CD4-positive, alpha-beta T cell treated with Interferon alpha-2 for 1 hour (primary cell): ENCODE measurements around the gene CHIC2.

Experiments
- DNase-seq, 2 donors: peaks; one replicate each; pipeline ENCODE4 v3.0.0-alpha.2; 2020 to 2022

CHIC2 gene

DNA sequence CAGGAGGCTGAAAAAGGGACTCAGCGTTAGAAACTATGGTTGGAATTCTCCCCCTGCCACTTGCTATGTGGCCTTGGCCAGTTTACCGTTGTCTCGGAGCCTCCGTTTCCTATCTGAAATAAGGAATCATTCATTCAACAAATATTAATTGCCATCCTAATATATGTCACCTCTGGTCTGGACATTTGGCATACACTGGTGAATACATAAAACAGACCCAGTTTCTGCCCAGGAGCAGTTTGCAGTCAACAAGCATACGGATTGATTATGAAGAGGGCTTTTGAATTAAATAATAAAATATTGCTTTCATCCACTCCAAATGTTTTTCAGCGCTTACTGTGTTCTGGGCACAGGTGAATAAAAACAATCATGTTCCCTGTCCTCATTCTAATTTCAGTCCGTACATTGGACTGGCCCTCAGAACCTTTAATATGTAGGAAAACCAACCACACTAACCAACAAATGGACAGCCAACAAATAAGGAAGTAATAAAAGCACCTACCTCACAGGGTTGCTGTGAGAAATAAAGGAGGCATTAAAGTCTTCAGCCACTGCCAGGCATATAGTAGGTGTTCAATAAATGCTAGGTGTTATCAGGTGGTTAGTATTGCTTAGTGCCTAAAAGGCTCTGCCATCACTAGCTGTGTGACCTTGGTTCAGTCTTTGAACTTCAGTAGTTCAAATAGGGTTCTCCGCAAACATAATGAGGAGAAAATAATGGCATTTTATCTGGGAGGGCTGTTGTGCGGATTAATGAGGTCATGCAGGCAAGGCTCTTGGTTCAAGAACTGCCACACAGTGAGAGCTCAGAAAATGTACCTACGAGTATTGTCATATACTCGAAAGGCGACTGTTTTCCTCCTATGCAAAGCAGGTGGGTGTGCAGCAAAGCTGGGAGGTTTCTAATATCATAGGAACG lies 28.3 kb upstream of the CHIC2 start:
- no peak for DNase-seq

DNA sequence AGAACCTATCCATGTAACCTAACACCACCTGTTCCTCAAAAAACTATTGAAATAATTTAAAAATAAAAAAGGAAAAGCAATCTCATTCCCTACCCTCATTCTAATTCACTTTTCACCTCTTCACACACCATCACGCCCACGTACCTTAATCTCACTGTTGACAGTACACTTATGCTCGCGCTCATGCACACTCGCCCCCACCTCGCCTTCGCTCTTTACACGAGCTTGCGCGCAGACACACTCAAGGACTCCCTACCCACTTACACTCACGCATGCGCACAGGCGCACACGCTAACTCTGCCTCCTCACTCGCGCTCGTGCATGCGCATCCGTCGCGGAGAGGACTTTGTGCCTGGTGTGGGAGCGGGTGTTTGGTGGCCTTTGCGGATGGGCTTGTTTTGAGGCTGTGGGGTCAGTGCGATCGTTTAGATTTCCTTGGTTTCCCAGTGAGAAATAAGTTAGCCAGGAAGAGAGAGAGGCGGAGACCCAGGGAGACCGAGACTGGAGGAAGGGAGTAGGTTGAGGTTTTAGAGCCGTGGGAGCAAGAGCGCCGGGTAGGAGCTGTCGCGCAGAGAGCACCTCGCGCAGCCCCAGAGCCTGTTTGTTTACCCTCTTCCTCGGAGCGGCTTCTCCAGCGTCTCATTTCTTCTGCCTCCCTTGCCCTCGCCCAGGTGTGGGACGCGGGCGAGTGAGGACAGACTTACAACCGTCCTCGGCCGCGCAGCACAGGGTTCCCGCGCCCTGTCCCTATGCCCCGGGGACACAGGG lies 27.4 kb upstream of the CHIC2 start:
- DNase-seq = peak; percentile 86 to 87

DNA sequence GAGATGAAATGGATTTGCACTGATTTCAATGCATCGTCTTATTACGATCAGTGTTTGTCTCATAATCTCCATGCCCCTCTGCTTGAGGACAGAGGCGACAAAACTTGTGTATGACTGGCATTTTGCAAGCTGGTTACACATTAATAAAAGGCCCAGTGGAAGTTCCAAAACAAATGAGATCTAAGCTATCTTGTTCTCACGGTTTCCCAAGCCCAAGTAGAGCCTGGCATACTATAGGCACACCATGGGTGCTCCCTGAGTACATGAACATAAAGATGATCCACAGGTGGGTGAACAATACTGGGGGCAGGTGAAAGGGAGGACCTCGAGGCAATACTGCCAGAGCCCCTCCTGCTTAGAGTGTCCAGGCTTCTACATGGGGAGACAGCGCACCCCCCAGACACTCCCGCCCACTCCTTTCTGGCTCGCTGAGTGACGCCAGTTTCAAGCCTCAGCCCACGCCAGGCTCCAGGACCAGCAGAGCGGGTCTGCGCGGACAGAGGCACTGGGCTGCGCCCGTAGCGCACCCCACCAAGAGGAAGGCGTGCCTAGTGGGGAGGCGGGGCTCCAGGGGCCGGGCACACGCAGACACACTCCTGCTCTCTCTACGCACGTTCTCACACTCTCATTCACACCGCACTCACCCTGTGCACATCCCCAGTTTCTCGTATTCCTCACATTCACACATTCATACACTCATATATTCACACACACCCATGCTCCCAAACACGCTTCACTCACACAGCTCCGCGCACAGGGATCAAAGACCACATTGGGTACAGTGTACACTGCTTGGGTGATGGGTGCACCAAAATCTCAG lies 26.6 kb upstream of the CHIC2 start:
- peak in 1 of 2 donors; percentile 32 for DNase-seq

DNA sequence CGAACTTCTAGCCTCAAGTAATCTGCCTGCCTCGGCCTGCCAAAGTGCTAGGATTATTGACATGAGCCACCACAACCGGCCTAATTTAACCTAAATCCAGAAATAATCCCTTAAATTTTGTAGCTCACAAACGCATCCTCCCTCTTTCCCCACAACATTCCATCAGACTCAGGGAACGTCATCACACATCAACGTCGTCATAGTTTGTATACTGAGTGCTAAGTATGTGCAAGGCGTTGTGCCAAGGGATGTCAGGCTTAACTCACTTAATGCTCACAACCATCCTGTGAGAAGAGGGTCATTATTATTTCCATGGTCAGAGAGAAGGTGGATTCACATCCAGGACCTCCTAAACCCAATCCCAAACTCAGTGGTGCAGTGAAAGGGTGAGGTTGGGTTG lies 26.0 kb upstream of the CHIC2 start:
- DNase-seq = no peak

DNA sequence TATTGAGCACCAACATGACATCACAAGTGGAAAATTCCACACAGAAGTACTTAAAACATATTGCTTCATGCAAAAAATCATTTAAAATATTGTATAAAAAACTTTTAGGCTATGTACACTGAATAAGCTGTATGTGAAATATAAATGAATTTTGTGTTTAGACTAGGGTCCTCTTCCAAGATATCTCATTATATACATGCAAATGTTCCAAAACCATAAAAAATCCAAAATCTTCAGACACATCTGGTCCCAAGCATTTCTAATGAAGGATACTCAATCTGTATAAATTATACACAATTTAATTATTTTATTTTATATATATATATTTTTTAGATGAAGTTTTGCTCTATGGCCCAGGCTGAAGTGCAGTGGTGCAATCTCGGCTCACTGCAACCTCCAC lies 25.5 kb upstream of the CHIC2 start:
- DNase-seq = no peak

DNA sequence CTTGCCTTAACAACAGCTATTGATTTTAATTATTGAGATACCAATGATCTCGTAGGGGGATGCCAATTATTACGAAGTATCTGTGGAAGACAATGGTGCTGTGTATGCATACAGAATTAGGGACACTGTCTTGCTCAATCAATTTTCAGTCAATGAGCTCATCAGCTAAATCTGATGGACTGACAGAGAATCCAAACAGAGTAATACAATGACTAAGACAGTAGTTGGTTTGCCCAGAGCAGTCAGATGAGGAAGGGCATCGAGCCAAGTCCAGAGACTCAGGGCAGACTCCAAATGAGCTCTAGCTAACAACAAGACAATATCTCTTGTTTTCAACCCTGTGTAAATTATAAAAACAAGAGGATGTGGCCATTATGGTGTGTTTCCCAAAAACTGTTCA lies 20.9 kb upstream of the CHIC2 start:
- DNase-seq = no peak

DNA sequence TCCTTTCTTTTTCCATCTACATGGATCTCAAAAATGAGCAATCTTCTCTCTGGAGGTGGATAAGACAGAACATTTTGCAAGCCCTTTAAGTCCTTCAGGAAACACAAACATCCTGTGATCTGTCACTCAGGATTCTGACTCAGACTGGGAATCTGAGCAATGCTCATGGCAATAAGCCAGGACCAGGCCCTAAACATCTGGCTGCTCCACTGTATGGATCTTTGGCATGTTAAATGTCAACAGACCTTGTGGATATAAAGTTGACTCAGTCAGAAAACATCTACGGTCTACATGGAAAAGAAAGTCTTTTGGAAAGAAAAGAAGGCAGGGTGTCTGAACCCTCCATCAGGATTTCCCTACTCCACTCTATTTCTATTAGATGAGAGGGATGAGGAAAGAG lies 17.8 kb upstream of the CHIC2 start:
- DNase-seq = no peak

DNA sequence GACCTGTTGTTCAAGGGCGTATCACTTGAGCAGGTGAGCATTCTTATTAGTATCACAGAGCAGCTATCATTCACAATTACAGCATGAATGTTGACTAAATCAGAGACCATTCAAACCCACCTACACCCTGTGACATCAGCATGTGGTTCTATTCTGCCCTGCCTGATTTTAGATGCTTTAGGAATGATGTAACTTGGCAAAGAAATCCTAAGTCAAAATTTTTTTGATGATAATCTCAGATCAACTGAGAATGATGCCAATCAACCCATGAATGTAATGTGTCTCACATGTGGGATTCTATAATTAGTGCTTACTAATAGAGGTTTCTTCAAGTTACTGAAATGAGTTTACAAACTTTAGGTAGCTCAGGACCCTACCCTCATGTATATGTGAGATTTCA lies 13.4 kb upstream of the CHIC2 start:
- DNase-seq = no peak

DNA sequence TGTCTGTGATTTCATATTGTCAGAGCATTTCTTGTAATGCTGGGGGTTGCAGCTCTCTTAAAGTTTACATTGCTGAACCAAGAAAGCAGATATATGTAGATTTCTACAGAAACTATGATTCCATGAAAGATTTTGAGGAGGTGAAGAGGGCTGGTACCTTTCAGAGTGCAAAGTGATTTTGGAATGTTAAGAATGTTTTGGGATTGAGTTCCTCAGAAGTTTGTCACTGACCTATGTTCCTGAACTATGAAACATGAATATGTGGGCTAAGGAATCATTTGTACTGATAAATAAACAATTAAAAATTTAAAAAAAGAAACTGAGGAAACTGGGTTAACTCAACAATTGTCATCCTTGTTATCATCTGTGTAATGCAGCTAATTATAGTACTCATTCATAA lies 12.3 kb upstream of the CHIC2 start:
- no peak for DNase-seq

DNA sequence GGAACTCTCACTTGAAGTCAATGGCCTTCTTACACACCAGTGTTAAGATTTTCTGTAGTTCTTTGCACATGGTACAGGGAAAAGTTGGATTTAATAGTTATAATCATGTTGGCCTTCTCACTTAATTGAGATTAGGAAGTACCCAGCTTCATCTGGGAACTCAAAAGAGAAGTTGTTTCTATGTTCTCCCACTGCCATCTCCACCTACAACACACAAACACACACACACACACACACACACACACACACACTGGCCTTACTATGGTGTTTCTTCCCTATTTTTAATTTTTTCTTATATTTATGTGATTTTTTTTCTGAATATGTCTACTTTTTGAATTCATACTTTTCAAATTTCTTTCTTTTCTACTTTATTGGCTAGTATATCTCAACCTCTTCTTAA lies 10.0 kb upstream of the CHIC2 start:
- DNase-seq = no peak

DNA sequence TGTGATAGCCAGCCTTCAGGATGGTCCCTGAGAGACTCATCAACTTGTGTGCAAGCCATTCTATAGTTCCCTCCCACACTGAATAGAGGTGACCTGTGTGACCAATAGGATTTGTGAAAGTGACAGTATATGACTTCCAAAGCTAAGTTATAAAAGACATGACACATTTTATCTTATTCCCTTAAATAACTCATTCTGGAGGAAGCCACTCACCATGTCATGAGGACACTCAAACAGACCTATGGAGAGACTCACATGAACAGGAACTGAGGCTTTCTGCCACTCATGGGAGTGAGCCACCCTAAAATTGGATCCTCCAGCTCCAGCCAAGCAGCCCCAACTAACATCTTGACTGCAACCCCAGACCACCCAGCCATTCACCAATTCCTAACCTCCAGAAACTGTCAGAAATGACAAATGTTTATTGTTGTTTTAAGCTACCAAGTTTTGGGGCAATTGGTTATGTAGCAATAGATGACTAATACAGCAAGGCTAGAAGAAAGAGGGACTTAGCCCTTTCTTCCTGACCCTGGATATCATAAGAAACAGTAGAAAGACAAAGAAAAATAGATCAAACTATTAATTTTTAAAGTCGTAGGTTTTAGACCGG lies 9.0 kb upstream of the CHIC2 start:
- no peak for DNase-seq

DNA sequence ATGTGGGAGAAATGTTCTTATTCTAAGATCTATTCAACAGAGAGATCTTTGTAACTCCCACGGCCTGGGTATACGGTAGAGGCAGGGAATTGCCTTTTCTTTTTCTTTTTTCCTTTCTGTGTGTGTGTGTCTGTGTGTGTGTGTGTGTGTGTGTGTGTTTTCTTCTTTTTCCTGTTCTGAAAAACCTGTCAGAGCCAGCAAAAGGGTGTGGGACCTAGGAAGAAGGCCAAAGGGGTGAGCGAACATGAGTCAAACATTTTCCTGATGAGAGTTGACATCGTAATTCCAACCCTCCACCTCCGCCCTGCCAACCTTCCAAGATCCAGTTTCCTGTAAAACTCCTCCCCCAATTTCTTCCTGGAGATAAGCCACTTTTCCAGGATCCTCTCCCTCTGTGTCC lies 2.8 kb upstream of the CHIC2 start:
- no peak for DNase-seq

DNA sequence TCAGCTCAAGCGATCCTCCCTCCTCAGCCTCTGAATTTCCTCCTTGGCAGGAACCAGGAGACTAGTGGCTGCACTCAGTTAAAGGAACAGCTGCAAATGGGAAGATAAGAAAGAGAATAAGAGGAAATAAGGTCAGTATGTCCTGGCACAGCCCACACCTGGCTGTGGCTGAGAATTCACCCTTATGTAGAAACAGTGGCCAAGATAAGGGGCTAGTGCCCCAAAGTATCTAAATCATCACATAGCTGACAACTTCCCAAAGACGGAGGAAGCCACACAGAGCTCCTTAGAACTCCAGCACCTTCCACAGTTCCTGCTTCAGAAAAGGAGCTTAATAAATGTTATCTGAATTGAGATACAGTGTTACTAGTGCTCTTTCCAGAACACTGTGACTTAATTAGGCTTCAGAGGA lies 2.3 kb upstream of the CHIC2 start:
- DNase-seq = no peak

DNA sequence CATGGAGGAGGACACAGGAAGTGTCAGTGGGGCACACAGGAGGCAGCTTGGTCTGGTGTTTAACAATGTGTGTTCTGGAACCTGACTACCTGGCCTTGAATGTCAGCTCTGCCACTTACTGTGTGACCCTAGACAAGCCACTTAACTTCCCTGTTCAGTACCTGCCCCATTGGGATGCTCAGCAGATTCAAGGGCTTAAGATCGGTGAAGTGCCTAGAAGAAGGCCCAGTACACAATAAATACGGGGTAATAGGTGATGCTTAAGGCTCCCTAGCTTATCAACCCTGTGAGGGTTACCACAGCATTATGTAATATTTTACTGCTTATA lies 1.6 kb upstream of the CHIC2 start:
- DNase-seq = no peak

DNA sequence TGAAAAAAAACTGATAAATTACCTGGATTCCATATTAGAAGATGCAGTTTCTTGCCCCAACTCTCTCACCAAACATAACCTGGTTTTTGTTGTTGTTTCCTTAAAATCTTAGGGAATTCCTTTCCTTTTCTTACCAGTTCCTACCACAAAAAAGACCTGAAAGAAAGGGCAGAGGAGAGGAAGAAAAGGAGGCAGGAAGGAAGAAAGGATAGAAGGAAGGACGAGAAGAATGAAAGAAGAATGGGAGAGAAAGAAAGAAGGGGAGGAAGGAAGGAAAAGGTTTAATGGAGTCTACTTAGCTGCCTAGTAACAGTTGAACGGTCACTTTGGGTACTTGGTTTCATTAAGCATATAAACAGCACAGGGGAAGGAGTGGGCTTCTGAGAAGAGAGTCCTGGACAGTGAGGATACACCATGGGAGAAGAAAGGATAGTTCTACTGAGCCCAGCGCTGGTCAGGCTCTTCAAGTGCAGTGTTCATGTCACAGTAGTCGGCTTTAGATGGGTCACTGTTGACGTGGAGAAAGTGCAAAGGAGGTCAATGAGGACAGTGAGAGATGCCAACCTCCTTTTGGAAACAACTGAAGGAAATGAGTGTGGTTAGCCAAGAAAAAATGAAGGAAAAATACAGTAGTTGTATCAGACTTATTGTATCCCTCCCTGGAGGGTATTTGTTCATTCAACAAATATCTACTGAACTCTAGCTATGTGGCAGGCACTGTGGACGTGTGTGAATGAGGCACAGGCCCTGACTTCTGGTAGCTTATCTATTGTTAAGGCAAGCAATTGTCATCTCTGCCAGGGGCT lies 1.1 kb upstream of the CHIC2 start:
- DNase-seq = no peak

DNA sequence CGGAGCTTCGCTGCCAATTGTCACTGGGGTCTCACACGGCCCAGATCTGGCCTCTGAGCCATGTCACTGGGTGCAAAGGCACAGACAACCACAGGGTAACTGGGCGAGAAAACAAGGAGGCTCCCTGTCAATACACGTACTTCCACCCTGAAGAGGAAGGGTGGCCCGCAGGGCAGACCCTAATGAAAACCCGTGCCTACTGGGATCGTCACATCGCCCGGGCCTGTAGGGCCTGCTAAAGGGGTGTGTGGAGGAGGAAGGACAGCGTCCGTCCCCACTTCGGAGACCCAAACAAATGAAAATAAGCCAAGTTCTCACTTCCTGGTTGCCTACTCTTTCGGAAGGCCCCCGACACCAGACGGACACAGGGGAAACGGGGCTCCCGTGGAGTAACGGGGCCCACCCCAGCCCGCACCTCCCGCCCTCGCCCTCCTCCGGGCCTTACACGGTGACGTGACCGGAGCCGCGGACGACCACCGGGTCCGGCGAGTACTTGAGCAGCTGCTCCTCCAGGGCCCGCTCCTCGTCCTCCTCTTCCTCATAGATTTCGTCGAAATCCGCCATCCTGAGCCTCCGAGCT lies 578 bp downstream of the CHIC2 start:
- DNase-seq = peak; percentile 32 to 49

DNA sequence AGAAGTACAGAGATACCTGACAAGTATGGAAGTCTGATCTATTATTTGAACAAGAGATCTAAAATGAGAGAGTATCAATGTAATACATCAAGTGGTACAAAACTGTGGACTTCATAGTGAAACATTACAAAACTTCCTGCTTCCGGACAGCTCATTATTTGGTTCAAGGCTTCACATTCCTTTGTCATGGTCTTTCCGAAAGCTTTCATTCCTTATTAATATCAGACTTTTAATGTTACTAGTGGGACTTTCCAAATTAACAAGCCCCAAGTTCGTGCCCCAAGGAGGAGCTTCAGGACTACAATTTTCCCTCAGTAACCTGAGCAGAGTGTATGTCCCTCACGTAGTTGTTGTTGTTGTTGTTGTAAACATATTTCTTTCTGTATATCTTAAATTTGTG lies 1.2 kb downstream of the CHIC2 start:
- peak in 1 of 2 donors; percentile 19 for DNase-seq

DNA sequence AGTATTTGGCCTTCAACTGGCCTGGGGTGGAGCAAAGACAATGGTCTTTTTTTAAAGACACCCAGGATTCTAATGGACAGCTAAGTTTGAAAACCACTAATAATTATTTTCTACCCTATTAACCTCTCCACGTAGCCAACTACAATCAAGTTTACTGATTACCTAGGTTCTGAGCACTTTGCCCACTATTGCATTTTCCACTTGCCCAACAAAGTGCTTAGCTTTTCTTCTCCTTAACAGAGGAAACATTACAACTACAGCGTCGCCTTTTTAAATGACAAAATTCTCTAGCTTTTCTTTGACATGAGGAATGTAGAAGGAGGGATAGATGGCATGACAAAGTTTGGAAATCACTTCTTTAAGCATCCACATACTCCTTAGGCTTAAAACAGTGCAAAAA lies 2.0 kb downstream of the CHIC2 start:
- DNase-seq = no peak

DNA sequence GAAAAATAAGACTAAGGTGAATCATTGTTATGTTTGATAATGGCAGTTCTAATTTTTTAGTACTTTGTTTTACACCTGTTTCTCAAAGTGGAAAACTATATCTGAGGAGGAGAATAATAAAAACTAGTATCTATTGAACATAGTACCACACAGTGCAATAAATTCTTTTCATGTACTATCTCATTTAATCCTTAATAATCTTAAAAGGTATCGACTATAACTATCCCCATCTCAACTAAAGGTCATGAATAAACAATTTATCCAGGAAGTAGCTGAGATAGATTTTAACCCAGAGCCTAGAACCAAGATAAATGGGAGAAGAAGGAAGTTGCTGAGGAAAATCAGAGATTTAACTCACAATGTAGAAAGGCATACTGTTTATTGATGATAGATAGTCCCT lies 2.5 kb downstream of the CHIC2 start:
- DNase-seq = no peak

DNA sequence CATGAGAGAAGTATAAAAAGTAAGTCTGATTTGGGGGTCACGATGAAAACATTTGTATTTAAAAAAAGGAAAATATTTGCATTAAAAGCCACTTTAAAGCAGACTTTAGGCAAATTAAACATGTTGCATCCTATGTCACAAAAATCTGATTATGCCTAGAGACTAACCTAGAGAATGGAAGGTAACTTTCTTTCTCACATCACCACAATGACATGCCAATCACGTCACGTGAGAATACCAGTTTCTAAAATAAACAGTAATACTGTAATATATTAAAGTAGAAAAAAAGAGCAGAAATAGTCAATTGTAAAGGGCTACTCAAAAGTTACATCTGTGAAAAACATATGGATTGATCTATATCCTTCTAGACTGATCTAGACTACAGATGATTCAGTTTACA lies 3.3 kb downstream of the CHIC2 start:
- no peak for DNase-seq

DNA sequence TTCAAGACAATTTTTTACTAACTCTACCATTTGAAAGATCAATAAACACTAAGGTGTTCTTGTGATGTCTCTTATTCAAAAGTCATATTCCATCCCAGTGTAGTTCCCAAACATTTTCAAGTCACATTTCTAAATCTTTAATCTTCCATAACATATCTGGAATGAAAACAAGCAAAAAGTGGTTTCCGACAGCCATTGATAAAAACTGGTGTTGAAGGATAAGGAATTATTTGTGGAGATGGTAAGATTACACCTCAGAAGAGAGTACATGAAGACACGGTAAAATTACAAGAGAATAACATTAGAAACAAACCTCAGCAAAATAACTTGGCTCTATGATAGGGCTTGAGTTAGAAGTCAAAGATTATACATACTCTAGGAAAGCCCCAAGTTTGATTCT lies 4.3 kb downstream of the CHIC2 start:
- no peak for DNase-seq

DNA sequence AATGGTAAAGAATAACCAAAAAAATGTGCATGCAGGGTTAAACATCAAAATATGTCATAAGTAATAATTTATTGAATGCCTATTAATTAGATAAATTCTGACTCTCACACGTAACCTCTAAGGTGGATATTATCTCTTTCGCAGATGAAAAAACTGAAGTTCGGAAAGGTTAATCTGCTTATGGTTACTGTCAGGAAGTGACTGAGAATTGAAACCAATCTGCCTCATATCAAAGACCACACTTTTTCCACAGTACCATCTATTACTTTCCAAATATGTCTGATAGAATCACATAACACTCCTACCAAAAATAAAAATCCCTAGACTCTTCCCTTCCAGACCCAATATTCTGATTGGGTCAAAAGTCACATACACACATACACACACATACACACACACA lies 6.2 kb downstream of the CHIC2 start:
- peak in 1 of 2 donors; percentile 43 for DNase-seq
